HCT116 (cell line): ENCODE measurements around the gene TENM4.

Experiments used
- CTCF ChIP-seq, 3 experiments: fragments of 200-600 bp in 1 of 3; sonication (generic) in 1 of 3; IDR thresholded peaks in 2 of 3; conservative IDR thresholded peaks in 1 of 3; 2 replicates each; pipeline ENCODE4 v1.5.1; 2012 to 2017; ENCODE audit warnings: low read depth in 2 of 3, low read length in 2 of 3, antibody characterized with exemption in 1 of 3, borderline replicate concordance in 1 of 3, control low read depth in 1 of 3, mild to moderate bottlenecking in 1 of 3, mixed read lengths in 1 of 3, mixed run types in 1 of 3, moderate library complexity in 1 of 3; ENCODE audit not compliant: insufficient read depth in 1 of 3
- EGR1 ChIP-seq: IDR thresholded peaks from 2 replicates; pipeline ENCODE4 v1.6.1; 2012; ENCODE audit warnings: low read depth
- ELF1 ChIP-seq: IDR thresholded peaks from 2 replicates; pipeline ENCODE4 v1.6.1; 2012; ENCODE audit warnings: low read depth, borderline replicate concordance
- EZH2 ChIP-seq: fragments of 200-600 bp; sonication (generic); IDR thresholded peaks from 2 replicates; pipeline ENCODE4 v1.6.1; 2017; ENCODE audit warnings: antibody characterized with exemption, mixed run types
- FOSL1 ChIP-seq: IDR thresholded peaks from 2 replicates; pipeline ENCODE4 v1.6.1; 2012; ENCODE audit warnings: low read depth
- JUND ChIP-seq: IDR thresholded peaks from 2 replicates; pipeline ENCODE4 v1.6.1; 2012
- POLR2A ChIP-seq: IDR thresholded peaks from 2 replicates; pipeline ENCODE4 v1.7.0; 2011; ENCODE audit warnings: borderline replicate concordance; ENCODE audit not compliant: insufficient read depth, insufficient read length; ENCODE audit errors: extremely low read depth
- POLR2AphosphoS5 ChIP-seq: IDR thresholded peaks from 2 replicates; pipeline ENCODE4 v1.6.1; 2011; ENCODE audit warnings: mild to moderate bottlenecking, low read depth, low read length, moderate library complexity
- SIN3A ChIP-seq: IDR thresholded peaks from 2 replicates; pipeline ENCODE4 v1.6.1; 2012; ENCODE audit warnings: low read depth
- SP1 ChIP-seq: IDR thresholded peaks from 2 replicates; pipeline ENCODE4 v1.6.1; 2012; ENCODE audit warnings: low read depth

- TF ChIP-seq SP1 (no peak), ELF1 (no peak), POLR2A (no peak), CTCF (IDR thresholded peaks at IDR 0.05 in 2 of 3, conservative IDR thresholded peaks at IDR 0.05 in 1 of 3; ENCODE audit: borderline replicate concordance in 1 of 3, insufficient read depth in 1 of 3, low read depth in 2 of 3, low read length in 2 of 3) (no peak), POLR2AphosphoS5 (no peak), EGR1 (no peak), SIN3A (no peak), JUND (no peak), FOSL1 (no peak), EZH2 (no peak)
Observed at GRCh38 chr11:79083352-79083751, 357.5 kb downstream of the TENM4 start.
